Right lung (tissue), 10 donors: Measurements from ENCODE around the gene HMOX1. TPM values are rescaled to one million over a fixed set of nuclear protein-coding genes. Genes with fewer than 3 reads are reported as not detected.

ENCODE experiments used
- DNase-seq, 2 donors: peaks; one replicate each; pipeline ENCODE4 v3.0.0-alpha.2; 2013
- long read RNA-seq, 8 donors: transcript quantifications; one replicate each; lab custom pipeline, GENCODE V29; 2026
- polyA plus RNA-seq, 5 donors: library from polyadenylated mRNA; unstranded; fragments of 120-200 nt; gene quantifications; one replicate each; pipeline versions ENCODE4 v1.2.1 to v1.2.3, GENCODE V29; 2013; ENCODE audit warnings: inconsistent platforms in 1 of 5, low replicate concordance in 1 of 5; ENCODE audit not compliant: insufficient read length in 5 of 5, insufficient read depth in 1 of 5

Gene HMOX1, protein sequence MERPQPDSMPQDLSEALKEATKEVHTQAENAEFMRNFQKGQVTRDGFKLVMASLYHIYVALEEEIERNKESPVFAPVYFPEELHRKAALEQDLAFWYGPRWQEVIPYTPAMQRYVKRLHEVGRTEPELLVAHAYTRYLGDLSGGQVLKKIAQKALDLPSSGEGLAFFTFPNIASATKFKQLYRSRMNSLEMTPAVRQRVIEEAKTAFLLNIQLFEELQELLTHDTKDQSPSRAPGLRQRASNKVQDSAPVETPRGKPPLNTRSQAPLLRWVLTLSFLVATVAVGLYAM
- polyA plus RNA-seq: 10 to 100 TPM in 4 of 5 donors, 1 to 10 TPM in 1; 7.1 to 22.9 (median 10.5) TPM
- long read RNA-seq, donor 1, partial matches to known transcripts: 0 of 4 reads
- long read RNA-seq, donor 1, other reads (novel, unspliced or antisense): 0 of 4 reads
- long read RNA-seq, donor 2: 0 reads
- long read RNA-seq, donor 3, transcript HMOX1-201 (5 exons, 1,822 nt): major isoform, 7 of 7 reads
- long read RNA-seq, donor 3, partial matches to known transcripts: 0 of 7 reads
- long read RNA-seq, donor 3, other reads (novel, unspliced or antisense): 0 of 7 reads
- long read RNA-seq, donor 4, partial matches to known transcripts: 0 of 2 reads
- long read RNA-seq, donor 4, other reads (novel, unspliced or antisense): 0 of 2 reads
- long read RNA-seq, donor 5, transcript HMOX1-201 (5 exons, 1,822 nt): major isoform, 8 of 14 reads
- long read RNA-seq, donor 5, partial matches to known transcripts: 6 of 14 reads
- long read RNA-seq, donor 5, other reads (novel, unspliced or antisense): 0 of 14 reads
- long read RNA-seq, donor 6, partial matches to known transcripts: 0 of 2 reads
- long read RNA-seq, donor 6, other reads (novel, unspliced or antisense): 0 of 2 reads
- long read RNA-seq, donor 7, partial matches to known transcripts: 0 of 4 reads
- long read RNA-seq, donor 7, other reads (novel, unspliced or antisense): 0 of 4 reads
- long read RNA-seq, donor 8, partial matches to known transcripts: 0 of 1 reads
- long read RNA-seq, donor 8, other reads (novel, unspliced or antisense): 0 of 1 reads

GRCh38 chr22:35380537-35381423 lies at the start of gene HMOX1:
HMOX1 (plus strand) TSS chr22:35381096; CDS start chr22:35381174, 78 bp downstream.
- peak; percentile 84 for DNase-seq

- DNase-seq: no peak
Measured at GRCh38 chr22:35332278-35332677, 48.6 kb upstream of the HMOX1 start.

DNA sequence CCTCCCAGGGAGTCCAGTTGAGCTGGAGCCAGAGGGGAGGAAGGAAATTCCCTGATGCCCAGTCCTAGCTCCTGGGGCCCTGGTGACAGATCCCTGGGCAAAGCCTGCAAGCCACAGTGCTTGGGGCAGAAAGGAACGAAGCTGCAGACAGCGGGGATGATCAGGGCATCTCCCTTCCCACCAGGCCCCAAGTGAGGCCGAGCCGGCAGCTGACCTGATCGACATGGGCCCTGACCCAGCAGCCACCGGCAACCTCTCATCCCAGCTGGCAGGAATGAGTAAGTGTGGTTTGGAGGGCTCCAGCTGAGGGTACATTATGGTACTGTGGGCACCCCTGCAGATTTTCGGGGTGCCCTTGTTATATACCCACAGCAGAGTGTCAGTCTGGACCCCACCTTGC lies 47.7 kb upstream of the HMOX1 start:
- no peak for DNase-seq

DNA sequence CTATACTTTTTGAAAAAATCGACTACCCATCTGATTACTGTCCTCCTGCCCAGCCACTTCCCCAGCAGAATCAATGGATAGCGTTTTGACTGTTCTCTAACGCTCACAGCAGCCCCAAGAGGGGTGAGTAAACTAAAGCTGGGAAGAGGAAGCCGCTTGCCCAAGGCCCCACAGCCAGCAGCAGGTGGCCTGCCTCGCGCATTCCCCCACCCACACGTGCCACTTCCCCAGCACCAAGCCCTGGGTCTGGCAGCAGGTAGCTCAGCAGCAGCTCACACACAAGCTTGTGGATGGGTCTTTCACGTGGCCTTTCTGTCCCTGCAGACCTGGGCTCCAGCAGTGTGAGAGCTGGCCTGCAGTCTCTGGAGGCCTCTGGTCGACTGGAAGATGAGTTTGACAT lies 46.9 kb upstream of the HMOX1 start:
- DNase-seq: no peak

- no peak for DNase-seq
Measured at GRCh38 chr22:35335468-35335867, 45.4 kb upstream of the HMOX1 start.

- no peak for DNase-seq
Measured at GRCh38 chr22:35335936-35336781, 44.7 kb upstream of the HMOX1 start.

- DNase-seq: no peak
Measured at GRCh38 chr22:35337932-35338331, 43.0 kb upstream of the HMOX1 start.

DNA sequence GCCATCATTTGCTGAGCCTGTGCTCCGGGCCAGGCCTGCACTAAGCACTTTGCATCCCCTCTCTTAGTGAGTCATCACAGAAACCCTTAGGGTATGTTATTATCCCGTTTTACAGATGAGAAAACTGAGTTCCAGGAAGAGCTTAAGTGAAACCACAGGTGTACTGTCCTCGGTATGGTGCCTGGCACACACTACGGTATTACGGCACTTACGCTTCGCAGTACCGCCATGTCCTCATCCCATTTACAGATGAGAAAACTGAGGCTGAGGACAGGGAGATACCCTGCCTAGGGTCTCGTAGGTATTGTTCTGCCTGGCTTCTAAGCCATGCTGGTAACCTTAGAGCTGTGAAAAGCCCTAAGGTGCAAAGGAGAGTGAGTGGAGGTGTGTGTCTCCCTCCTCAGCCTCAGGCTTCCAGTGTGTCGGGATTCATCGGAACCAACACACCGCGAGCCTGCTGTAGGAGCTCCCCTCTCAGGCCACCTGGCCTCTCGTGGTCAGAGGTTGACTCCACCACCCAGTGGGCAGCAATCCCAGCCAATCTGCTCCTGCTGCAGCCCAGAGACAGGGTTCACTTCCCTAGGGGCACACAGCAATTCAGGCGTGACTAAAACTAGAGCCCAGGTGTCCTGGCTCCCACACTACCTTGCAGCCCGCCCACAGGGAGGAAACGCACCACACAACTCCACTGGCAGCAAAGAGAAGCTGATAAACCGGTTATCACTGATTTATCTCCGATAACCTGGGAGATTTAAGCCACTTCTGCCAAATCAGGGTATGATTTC lies 39.6 kb upstream of the HMOX1 start:
- no peak for DNase-seq

GRCh38 chr22:35342390-35342789 lies 38.5 kb upstream of the HMOX1 start:
- DNase-seq: no peak

DNA sequence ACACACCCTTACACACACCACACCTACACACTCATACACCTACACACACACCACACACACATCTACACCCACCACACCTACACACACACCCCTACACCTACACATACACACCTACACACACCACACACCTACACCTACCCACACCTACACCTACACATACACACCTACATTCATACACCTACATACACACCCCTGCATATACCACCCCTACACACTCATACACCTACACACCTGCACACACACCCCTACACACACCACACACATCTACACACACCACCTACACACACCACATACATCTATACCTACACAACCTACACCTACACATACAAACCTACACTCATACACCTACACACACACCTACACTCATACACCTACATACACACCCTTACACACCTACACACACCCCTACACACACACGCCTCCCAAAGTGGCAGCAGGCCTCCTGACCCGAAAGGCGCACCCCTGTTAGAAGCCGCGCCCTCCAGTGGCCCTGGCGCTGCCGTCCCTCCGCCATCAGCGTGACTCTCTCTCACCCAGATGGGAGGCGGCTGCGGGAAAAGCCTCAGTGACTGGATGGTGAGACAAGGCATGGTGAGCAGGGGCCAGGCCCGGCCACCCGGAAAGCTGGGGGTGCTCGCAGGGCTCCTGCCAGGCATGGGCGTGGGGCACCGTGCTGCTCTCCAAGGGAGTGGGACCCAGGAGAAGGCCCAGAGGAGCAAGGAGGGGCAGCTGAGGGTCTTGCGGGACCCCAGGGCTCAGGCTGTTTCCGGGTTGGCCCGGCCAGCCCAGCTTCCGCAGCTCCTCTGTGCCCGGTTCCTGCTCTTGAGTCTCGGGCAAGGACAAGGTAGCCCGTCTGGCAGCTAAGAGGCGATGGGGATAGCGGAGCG lies 37.0 kb upstream of the HMOX1 start:
- DNase-seq: no peak

DNA sequence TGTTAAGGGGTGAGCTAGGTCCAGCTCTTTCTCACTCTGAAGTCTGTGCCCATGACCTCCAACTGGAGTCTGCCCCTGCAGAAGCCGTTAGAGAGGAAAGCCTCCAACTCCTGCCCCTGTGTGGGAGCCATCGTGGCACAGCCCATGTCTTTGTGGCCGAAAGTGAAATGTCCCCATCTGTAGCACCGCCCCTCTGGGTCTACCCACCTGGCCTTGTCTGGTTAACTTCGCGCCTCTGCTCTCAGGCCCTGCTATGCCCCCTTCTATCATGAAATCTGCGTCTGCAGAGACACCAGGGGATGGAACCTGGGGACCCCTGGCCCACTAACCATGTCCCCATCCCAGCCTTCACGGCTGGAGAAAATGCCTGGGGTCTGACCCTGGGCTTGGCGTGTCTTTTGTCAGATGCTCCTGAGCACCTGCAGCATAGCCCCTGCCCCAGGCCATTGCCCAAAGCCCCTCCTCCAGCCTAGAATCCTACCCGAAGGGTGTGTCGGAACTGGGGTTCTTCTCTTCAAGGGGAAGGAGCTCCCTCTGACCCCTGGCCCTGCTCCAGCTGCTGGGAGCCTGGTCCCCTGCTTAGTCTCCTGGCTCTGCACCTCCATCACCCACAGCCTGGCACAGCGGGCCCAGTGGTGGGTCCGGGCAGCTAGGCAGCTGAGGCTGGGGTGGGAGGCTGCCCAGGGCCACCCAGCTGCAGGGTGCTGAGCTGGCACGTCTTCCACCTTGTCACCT lies 35.8 kb upstream of the HMOX1 start:
- no peak for DNase-seq

GRCh38 chr22:35345808-35346505 lies 34.9 kb upstream of the HMOX1 start:
- DNase-seq: no peak

DNA sequence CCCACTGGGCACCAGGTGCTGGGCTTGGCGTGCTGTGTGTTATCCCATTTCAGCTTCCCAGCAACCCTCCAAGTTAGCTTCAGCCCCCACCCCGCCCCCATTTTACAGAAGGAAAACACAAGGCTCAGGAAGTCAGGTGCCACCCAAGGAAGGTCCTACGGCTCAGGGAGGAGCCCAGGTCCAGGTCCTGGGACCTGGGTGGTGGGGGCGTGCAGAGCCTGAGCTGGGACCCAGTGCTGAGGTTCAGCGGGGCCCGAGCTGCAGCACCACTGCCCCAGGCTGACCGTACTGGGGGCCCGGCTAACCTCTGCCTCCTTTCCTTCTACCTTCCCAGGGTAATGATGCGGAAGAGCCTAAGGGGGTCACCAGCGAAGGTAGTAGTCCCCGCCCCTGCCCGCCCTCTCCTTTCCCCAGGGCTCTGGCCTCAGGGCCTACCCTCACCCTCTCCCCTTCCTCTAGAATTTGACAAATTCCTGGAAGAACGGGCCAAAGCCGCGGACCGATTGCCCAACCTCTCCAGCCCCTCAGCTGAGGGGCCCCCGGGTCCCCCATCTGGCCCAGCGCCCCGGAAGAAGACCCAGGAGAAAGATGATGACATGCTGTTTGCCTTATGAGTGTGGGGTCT lies 34.2 kb upstream of the HMOX1 start:
- no peak for DNase-seq

GRCh38 chr22:35347462-35347861 lies 33.4 kb upstream of the HMOX1 start:
- no peak for DNase-seq

GRCh38 chr22:35348026-35348590 lies 32.8 kb upstream of the HMOX1 start:
- DNase-seq: no peak

DNA sequence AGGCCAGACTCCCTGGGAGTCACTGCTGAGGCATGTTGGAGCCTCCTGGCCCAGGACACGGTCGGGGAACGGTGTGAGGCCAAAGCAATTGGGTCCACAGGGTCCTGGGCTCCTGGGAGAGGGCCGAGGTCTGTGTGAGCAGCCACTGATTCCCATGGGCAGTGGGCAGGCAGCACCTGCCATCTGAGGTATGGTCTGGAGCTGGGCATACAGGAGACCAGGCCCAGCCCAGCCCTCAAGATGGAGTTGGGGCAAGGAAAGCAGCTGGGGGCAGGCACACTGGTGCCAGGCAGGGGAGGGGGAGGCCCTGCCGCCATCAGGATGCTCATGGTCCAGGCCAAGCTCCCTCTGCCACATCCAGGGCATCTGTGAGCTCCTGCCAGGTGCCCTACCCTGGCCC lies 32.2 kb upstream of the HMOX1 start:
- no peak for DNase-seq
